Activated naive CD8-positive, alpha-beta T cell (primary cell): ENCODE results near the gene MAP7D3.
"Not testable (repeated sequence)": the region's sequence is repeated elsewhere in the genome, so short reads cannot be mapped to it uniquely, and the experiment has no call there.

ENCODE experiments used
- H3K27ac Mint-ChIP-seq: one replicate; pipeline ENCODE4 v1.8.0; 2021; ENCODE audit warnings: mixed read lengths
- H3K27me3 Mint-ChIP-seq: one replicate; pipeline ENCODE4 v1.8.0; 2021; ENCODE audit warnings: mixed read lengths
- H3K36me3 Mint-ChIP-seq: one replicate; pipeline ENCODE4 v1.8.0; 2021; ENCODE audit warnings: mixed read lengths
- H3K4me1 Mint-ChIP-seq: one replicate; pipeline ENCODE4 v1.8.0; 2021; ENCODE audit warnings: low read depth, mixed read lengths
- H3K4me3 Mint-ChIP-seq: one replicate; pipeline ENCODE4 v1.8.0; 2021; ENCODE audit warnings: mild to moderate bottlenecking, mixed read lengths
- H3K9me3 Mint-ChIP-seq: one replicate; pipeline ENCODE4 v1.8.0; 2021; ENCODE audit warnings: low read depth, mixed read lengths

The MAP7D3 gene

DNA sequence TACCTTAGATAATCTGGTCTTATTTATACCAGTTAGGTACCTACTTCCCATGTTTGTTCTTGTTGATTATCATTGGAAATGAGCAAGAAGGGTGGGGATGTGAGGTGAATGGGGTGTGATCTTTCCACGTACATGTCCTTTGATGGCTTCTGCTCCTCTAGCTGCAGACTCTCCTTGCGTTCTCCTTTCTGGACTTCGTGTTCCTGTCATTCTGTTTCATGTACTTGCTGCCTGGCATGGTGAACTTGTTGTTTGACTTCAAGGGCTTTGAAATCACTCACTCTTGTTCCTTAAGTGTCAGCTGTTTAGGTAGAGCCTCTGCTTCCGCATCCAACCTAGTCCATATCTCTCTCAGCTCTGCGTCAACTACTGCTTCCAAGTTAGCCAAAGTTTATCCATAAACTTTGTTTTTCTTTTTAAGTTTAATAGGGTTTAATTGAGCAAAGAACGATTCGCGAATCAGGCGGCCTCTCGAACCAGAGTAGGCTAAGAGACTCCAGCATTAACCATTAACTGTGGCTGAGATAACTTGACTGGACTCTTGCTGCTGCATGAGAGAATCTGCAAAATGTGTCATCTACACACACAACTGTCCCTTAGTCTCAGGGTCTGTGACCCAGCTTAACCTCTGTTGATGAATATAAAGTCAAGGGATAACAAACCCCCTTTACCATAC, 61.0 kb downstream of the MAP7D3 start:
- no peak overlapping the region for H3K27ac Mint-ChIP-seq
- H3K27me3 Mint-ChIP-seq, result no peaks in the 10 kb centered on the region
- peaks cover 2% of the 10 kb centered on the region for H3K36me3 Mint-ChIP-seq
- peaks cover 31% of the 10 kb centered on the region for H3K4me1 Mint-ChIP-seq
- no peaks in the 10 kb centered on the region for H3K9me3 Mint-ChIP-seq
- no peak overlapping the region for H3K4me3 Mint-ChIP-seq

DNA sequence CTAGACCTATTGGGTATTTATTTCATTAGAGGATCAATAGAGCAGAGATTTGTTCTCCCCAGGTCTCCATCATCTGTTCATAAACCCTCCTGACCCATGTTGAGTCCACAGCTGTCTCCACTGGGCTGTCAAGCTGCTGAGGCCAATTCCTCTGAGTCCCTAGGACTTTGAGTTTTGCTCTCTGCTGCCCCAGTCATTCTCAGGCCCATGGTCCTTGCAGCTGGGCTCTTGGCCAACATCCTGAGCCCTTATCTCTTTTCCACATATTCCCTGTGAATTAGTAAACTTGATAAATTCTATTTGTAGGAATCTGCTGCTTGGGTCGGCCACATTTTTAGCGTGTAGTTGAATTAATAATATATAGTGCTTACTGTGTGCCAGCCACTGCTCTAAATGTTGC, 62.0 kb downstream of the MAP7D3 start:
- H3K4me1 Mint-ChIP-seq, result peaks cover 30% of the 10 kb centered on the region
- no peaks in the 10 kb centered on the region for H3K27me3 Mint-ChIP-seq
- peaks cover 2% of the 10 kb centered on the region for H3K36me3 Mint-ChIP-seq
- H3K9me3 Mint-ChIP-seq, result no peaks in the 10 kb centered on the region
- H3K4me3 Mint-ChIP-seq, result no peak overlapping the region
- H3K27ac Mint-ChIP-seq, result no peak overlapping the region

DNA sequence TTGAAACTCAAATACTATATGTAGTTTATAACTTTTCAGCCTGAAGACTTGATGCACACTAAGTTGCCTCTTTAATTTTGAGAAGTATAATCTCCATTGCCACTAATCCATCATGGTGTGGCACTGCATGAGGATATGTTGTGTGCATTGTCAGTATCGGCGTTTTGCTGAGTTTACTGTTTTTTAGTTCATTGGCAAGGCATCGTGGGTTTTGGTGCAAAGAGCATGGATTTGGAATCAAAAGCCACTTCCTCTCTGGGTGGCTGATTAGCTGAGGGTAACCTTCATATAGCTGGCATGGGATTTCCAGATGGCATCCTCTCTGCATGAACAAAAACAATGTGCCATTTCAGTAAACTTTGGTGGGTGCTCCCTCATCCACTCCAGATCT, 65.2 kb downstream of the MAP7D3 start:
- no peak overlapping the region for H3K27ac Mint-ChIP-seq
- H3K4me3 Mint-ChIP-seq, result no peak overlapping the region
- H3K4me1 Mint-ChIP-seq, result no peaks in the 10 kb centered on the region
- H3K9me3 Mint-ChIP-seq, result no peaks in the 10 kb centered on the region
- no peaks in the 10 kb centered on the region for H3K27me3 Mint-ChIP-seq
- peaks cover 2% of the 10 kb centered on the region for H3K36me3 Mint-ChIP-seq

DNA sequence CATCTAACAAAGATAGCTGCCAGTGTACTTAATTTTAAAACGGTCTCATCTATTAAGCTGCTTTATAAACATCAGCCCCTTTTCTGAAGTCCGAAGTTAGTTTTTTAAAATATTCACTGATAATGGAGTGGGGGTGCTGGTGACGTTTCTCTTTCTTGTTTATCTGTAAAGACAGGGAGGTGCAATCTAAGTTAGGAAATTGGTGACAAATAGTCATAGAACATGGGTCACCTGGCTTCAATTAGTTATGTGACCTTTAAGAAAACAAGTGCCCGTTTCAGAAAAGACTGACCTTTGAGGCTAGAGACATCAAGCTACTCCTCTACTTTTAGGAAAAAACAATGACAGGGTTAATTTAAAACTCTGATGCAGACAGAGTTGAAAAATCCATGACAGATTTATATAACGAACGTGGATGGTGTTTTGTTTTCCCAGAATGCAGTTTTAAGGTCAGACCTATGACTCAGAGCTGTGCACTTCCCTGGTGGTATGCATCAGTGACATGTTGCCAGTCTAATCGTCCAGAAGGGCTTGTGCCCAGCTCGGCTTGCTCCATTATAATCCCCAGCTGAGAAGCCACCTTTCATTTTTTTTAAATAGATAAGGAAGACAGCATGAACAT, 65.7 kb downstream of the MAP7D3 start:
- H3K9me3 Mint-ChIP-seq, result no peaks in the 10 kb centered on the region
- no peak overlapping the region for H3K4me3 Mint-ChIP-seq
- H3K27ac Mint-ChIP-seq, result no peak overlapping the region
- peaks cover 2% of the 10 kb centered on the region for H3K36me3 Mint-ChIP-seq
- H3K27me3 Mint-ChIP-seq, result no peaks in the 10 kb centered on the region
- no peaks in the 10 kb centered on the region for H3K4me1 Mint-ChIP-seq

DNA sequence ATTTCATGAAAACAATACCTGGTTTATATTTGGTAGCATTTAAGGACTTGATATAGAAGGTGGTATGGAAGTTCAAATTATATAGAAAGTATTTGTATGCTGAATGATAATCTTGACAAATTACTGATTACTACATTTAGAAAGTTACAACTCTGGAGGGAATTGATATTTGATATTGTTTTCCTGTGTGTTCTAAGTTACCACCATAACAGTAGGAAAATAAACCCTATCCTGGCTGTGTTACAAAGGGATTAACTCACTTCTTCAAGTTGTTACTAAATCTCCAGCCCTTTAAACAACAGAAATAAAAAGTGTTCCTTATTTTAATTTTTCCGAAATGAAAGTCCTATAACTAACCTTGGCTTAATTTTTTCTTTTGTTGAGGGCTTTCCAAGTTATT, 67.3 kb downstream of the MAP7D3 start:
- H3K36me3 Mint-ChIP-seq, result peaks cover 1% of the 10 kb centered on the region
- H3K4me3 Mint-ChIP-seq, result no peak overlapping the region
- no peaks in the 10 kb centered on the region for H3K9me3 Mint-ChIP-seq

DNA sequence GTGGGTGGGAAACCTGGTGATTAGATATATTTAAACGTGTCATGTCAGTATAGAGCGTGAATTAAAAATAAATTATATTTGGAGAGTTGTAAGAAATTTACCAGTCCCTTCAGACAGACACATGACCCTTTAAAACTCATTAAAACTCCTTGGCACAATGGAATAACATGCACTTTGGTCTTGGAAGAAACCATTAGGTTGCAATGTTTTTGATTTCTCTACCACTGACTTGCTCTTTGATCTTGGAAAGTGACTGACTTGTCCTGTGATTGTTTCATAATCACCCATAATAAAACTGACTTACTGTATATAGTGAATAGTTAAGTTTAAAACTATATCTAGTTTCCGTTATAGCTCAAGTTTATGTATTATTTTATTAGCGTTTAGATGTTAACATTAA, 68.0 kb downstream of the MAP7D3 start:
- H3K4me3 Mint-ChIP-seq, result no peak overlapping the region
- H3K36me3 Mint-ChIP-seq, result no peaks in the 10 kb centered on the region
- no peak overlapping the region for H3K27ac Mint-ChIP-seq
- H3K27me3 Mint-ChIP-seq, result no peaks in the 10 kb centered on the region
- H3K4me1 Mint-ChIP-seq, result no peaks in the 10 kb centered on the region
- H3K9me3 Mint-ChIP-seq, result no peaks in the 10 kb centered on the region

More for the DNA sequence above, 67.3 kb downstream of the MAP7D3 start:
- H3K27ac Mint-ChIP-seq, result no peak overlapping the region
- no peaks in the 10 kb centered on the region for H3K27me3 Mint-ChIP-seq
- no peaks in the 10 kb centered on the region for H3K4me1 Mint-ChIP-seq

DNA sequence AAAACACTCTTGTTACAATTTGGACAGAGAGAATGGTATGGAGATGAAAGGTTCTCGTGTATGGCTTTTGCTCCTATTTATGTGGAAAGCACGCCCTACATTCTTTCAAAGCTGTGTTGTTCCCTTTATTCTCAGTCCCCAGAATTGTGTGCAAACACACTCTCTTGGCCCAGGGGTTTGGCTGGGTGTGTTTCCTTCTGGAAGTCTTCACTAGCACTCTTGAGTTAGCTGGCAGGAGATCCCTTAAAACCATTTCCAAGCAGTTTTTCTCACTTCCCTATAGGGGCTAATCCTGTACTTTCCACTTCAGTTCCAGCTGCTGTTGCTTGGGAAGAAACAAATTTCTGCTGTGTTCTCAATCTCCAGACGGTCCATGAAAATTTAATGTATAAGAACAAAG, 68.8 kb downstream of the MAP7D3 start:
- no peaks in the 10 kb centered on the region for H3K36me3 Mint-ChIP-seq
- H3K9me3 Mint-ChIP-seq, result no peaks in the 10 kb centered on the region
- no peaks in the 10 kb centered on the region for H3K27me3 Mint-ChIP-seq
- H3K4me3 Mint-ChIP-seq, result no peak overlapping the region
- no peaks in the 10 kb centered on the region for H3K4me1 Mint-ChIP-seq
- no peak overlapping the region for H3K27ac Mint-ChIP-seq

DNA sequence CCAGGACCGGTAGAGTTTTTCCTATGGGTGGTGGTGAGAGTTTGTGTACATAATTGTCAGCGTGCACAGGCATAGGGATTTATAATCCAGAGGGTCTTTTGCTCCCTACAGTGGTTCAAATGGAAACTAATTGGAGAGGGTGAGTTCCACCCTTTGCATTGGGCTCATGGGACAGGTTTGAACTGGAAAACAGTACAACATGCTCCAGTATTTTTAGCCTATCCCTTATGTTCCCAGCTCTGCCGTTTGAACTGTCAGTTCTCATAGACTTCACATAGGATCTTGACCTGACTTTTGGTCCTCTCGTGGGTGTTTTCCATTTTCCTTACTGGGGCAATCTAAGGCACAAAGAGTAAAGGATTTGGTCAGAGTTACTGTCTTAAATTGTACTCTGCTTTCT, 72.1 kb downstream of the MAP7D3 start:
- Mint-ChIP-seq H3K4me1 (no peaks in the 10 kb centered on the region), H3K27me3 (no peaks in the 10 kb centered on the region), H3K9me3 (no peaks in the 10 kb centered on the region), H3K4me3 (no peak overlapping the region), H3K27ac (no peak overlapping the region), H3K36me3 (peaks cover 3% of the 10 kb centered on the region)

DNA sequence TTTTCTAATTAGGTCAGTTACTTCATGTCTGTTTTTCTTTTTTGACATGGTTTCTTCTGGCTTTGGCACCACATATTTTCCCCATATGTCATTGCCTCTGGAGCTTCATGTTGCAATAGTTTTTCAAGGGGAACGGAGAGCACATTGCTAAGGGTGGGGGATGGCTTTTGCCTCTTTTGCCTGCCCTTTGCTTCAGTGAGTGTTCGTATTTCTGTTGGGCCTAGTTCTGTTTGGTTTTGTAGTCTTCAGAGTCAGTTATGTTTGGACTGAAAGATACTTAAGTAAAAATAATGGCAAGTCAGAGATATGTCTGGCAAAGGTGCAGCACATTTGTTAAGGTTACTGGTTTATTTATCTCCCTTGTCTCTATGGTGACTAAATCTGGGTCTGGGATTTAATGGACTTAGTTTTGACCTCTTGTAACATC, 74.8 kb downstream of the MAP7D3 start:
- no peaks in the 10 kb centered on the region for H3K27me3 Mint-ChIP-seq
- no peak overlapping the region for H3K27ac Mint-ChIP-seq

DNA sequence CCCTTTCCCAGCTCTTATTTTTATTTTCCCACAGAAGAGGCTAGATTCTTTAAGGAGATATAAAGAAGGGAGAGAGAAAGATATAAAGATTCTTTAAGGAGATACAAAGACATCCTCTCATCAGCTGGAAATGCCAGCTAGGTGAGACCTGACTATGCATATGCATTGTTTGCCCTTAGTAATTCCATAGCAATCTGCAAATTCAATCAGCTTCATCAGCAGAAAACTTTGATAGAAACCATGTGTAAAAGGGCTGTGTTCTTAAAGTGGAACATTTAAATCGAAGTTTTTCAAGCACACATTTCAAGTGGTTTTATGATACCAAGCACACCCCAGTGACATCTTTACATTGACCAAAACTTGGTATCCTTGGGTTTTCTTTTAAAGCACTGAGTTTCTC, 79.8 kb downstream of the MAP7D3 start:
- H3K4me1 Mint-ChIP-seq, result no peaks in the 10 kb centered on the region
- H3K4me3 Mint-ChIP-seq, result no peak overlapping the region
- H3K9me3 Mint-ChIP-seq, result no peaks in the 10 kb centered on the region
- no peaks in the 10 kb centered on the region for H3K27me3 Mint-ChIP-seq
- H3K27ac Mint-ChIP-seq, result no peak overlapping the region
- peaks cover 3% of the 10 kb centered on the region for H3K36me3 Mint-ChIP-seq

More for the DNA sequence above, 74.8 kb downstream of the MAP7D3 start:
- H3K36me3 Mint-ChIP-seq, result peaks cover 3% of the 10 kb centered on the region
- H3K4me1 Mint-ChIP-seq, result no peaks in the 10 kb centered on the region
- H3K4me3 Mint-ChIP-seq, result no peak overlapping the region
- no peaks in the 10 kb centered on the region for H3K9me3 Mint-ChIP-seq

DNA sequence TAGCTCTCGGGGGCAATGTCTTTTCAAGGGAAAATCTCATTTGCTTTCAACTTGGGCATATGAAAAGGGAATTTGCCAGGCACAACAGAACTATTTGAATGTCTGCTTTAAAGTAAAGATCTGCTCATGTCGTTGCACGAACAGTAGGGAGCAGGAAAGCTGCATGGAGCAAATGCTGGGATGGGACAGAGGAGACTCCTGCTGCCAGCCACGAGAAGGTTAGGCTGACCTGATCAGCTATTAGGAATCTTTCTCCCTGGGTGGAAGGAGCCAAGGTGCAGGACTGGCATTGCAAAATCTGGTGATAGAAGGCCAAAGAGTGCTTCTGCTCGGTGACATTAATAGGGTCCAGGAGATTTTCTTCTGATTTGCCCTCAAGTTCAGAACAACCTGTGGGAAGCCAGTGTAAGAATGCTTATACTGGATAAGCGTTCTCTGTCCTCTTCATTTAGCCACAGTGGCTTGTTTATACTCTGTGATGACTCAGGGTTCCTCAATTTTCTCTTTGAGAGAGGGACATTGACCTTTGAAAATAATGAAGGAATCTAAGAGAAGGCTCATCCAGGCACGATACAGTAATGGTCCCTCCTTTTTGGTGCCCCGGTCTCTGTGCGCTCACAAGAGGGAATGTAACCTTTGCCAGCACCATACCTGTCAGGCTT, 80.9 kb downstream of the MAP7D3 start:
- no peaks in the 10 kb centered on the region for H3K36me3 Mint-ChIP-seq

DNA sequence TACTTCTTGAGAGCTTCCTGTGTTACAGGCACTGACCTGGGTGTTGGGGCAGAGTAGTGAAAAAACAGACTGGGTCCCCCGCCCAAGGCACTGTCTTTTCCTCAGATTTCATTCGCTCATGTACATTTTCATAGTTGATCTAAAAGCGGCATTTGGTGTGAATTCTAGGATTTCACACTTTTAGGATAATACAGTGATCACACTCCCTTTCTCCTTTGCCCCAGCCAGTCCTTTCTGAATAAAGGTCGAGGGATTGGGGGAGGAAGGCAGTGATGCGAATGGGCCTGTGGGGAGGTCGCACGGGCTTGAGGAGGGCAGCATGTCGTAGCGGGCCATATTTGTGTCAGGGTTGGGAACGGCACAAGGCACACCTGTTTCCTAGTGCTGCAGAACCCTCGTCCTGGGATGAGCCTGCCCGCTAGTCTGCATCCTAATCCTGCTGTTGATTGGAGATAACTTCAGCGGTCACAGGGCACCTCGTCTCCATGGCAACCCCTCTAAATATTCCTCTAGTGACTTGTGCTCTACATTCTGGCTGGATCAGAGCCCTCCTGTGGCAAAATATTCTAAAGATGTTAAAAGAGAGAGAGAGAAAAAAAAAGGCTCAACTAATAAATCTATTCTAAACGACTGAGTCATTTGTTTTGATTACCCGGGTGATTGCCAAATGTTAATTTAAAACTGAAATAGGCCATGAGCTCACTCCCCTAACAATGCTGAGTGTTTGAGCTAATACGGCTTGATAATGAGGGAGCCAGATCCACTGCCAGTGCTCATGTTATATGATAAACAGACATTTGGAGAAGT, 82.1 kb downstream of the MAP7D3 start:
- Mint-ChIP-seq H3K4me3 (no peak overlapping the region), H3K36me3 (no peaks in the 10 kb centered on the region), H3K27me3 (no peaks in the 10 kb centered on the region), H3K4me1 (no peaks in the 10 kb centered on the region), H3K27ac (no peak overlapping the region), H3K9me3 (no peaks in the 10 kb centered on the region)

More for the DNA sequence above, 80.9 kb downstream of the MAP7D3 start:
- Mint-ChIP-seq H3K4me1 (no peaks in the 10 kb centered on the region), H3K9me3 (no peaks in the 10 kb centered on the region), H3K27me3 (no peaks in the 10 kb centered on the region), H3K27ac (no peak overlapping the region), H3K4me3 (no peak overlapping the region)

DNA sequence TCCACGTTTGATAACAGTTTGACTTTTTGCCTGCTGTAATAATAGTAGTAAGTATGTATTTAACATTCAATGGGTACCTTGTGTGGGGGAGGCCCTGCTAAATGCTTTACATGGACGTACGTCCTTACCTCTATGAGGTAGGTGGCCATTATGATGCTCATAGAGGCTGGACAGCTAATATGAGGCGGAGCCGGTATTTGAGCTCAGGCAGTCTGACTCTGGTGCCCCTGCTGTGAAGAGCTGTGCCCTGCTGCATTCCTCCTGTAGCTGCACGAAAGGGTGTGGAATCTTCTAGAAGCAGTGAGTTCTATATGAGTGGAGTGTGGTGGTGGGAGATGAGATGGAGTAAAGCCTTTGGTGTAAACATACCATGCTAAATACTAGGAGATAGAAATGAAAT, 83.2 kb downstream of the MAP7D3 start:
- H3K27ac Mint-ChIP-seq, H3K9me3 Mint-ChIP-seq, H3K4me3 Mint-ChIP-seq, H3K4me1 Mint-ChIP-seq, H3K36me3 Mint-ChIP-seq, H3K27me3 Mint-ChIP-seq: not testable (repeated sequence)

DNA sequence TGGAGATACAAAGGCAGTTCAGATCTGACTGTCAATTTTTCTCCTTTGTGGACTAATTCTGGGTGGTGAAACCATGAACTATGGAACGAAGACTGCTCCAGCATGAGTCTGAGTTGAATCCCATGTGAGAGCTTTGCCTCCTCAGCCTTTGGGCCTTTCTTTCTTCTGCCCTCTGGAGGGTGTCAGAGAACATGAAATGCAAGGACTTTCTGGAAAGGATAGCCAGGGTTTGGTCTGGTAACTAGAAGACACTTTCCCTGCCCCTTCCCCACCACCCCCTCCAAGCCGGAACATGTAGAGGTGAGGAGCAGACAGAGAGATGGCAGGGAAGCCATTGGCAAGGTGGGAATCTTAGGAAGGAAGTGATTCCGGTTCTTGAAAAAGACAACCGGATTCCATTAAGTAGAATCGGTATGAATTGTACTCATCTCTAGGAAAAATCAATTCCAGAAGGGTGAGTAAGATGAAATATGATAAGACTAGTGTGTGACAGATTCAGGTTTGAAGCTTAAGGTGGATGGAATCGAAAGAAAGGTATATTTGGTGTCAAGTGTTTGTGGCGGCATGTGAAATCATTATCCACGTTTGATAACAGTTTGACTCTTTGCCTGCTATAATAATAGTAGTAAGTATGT, 84.9 kb downstream of the MAP7D3 start:
- H3K4me3 Mint-ChIP-seq, result no peak overlapping the region
- H3K27me3 Mint-ChIP-seq, result no peaks in the 10 kb centered on the region
- H3K27ac Mint-ChIP-seq, result no peak overlapping the region
- no peaks in the 10 kb centered on the region for H3K9me3 Mint-ChIP-seq
- H3K4me1 Mint-ChIP-seq, result no peaks in the 10 kb centered on the region
- no peaks in the 10 kb centered on the region for H3K36me3 Mint-ChIP-seq

DNA sequence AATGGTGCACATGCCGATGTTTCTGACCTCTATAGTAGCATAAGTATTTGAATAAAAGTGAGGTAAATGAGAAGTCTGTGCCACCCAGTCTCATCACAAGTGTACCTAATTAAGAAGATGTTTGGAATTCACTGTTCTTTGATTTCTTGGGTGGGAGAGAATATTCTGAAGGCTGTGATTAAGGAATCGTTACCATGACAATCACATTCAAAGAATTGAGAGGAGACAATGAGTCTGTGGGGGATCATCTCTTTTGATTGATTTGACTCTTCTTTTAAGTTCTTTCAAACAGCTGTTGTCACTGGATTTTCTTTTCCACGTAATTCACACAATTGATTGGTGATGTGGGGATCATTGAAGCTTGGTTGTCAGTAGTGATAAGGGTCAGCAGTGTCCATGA, 85.8 kb downstream of the MAP7D3 start:
- Mint-ChIP-seq H3K4me3 (no peak overlapping the region), H3K36me3 (no peaks in the 10 kb centered on the region), H3K27me3 (no peaks in the 10 kb centered on the region), H3K9me3 (no peaks in the 10 kb centered on the region), H3K27ac (no peak overlapping the region), H3K4me1 (no peaks in the 10 kb centered on the region)
